HepG2 (cell line): ENCODE data around the gene GC.

Experiments used
- HDAC6 ChIP-seq: fragments of 200-600 bp; sonication (generic); IDR thresholded peaks from 2 replicates; pipeline ENCODE4 v1.7.0; 2017; ENCODE audit warnings: mild to moderate bottlenecking, antibody characterized with exemption, low read length, low read depth
- HNRNPH1 ChIP-seq: fragments of 200-400 bp; formaldehyde crosslinking; optimal IDR thresholded peaks from 2 replicates; pipeline ENCODE3; 2017; ENCODE audit warnings: mild to moderate bottlenecking, low read depth, low read length
- ZNF205 ChIP-seq: IDR thresholded peaks from 2 replicates; pipeline ENCODE4 v1.6.1; 2018; ENCODE audit warnings: missing biosample characterization, missing genetic modification reagents
- ZNF33B ChIP-seq: sonication (generic); formaldehyde crosslinking; IDR thresholded peaks from 2 replicates; pipeline ENCODE4 v1.5.1; 2020; ENCODE audit warnings: mild to moderate bottlenecking, missing genetic modification reagents
- ZNF747 ChIP-seq: sonication (generic); formaldehyde crosslinking; IDR thresholded peaks from 2 replicates; pipeline ENCODE4 v1.8.1; 2023; ENCODE audit warnings: missing genetic modification reagents, mild to moderate bottlenecking, borderline replicate concordance

DNA sequence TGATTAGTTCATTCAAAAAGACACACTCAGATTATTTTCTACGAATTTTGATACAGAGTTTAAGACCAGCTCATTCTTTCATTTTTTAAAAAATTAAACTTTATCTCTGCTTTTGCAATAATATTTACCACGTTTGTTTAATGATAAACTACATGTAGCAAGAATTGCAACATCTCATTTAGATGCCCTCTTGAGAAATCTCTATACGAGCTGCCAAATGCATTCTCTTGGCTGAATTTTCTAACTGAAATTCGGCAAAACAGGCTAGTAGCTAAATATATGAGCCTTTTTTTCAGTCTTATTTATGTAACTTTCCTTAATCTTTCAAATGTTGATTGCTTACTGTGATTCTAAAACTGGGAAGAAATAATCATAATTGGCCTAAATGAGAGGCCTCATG, 2.1 kb upstream of the GC start:
- TF ChIP-seq ZNF33B (CRISPR knock-in tag) (no peak), HDAC6 (no peak), ZNF747 (CRISPR knock-in tag) (no peak), ZNF205 (CRISPR knock-in tag) (no peak), HNRNPH1 (no peak)
